ENCODE results near the gene ANKRD60.

- TF ChIP-seq CTCF (IDR thresholded peaks at IDR 0.05; ENCODE audit: poor library complexity) (no peak), EZH2 (IDR thresholded peaks at IDR 0.05; ENCODE audit: borderline replicate concordance) (peak; percentile 74), EZH2phosphoT487 (IDR thresholded peaks at IDR 0.05; ENCODE audit: low read depth, severe bottlenecking, unreplicated experiment) (no peak)
Measured at GRCh38 chr20:58229198-58229798, 845 bp upstream of the ANKRD60 start.
